GM19455 (cell line): ENCODE results near the gene USH2A.
"Not testable (repeated sequence)": the region's sequence is repeated elsewhere in the genome, so short reads cannot be mapped to it uniquely, and the experiment has no call there.

ENCODE experiments used
- ATAC-seq: cut with Tn5 transposase; IDR thresholded peaks from one replicate; pipeline ENCODE4 v1.9.1; 2021; ENCODE audit not compliant: unreplicated experiment

The USH2A gene

GRCh38 chr1:216416488-216416887 lies 6.8 kb downstream of the USH2A start:
- ATAC-seq: no peak

GRCh38 chr1:216410026-216410425 lies 13.2 kb downstream of the USH2A start:
- no peak for ATAC-seq

- ATAC-seq: no peak
Measured at GRCh38 chr1:216390956-216391355, 32.3 kb downstream of the USH2A start.

GRCh38 chr1:216389774-216390173 lies 33.5 kb downstream of the USH2A start:
- ATAC-seq: no peak

- no peak for ATAC-seq
Measured at GRCh38 chr1:216388558-216388957, 34.7 kb downstream of the USH2A start.

- ATAC-seq: no peak
Measured at GRCh38 chr1:216387782-216388181, 35.5 kb downstream of the USH2A start.

- ATAC-seq: no peak
Measured at GRCh38 chr1:216379441-216379840, 43.8 kb downstream of the USH2A start.

GRCh38 chr1:216368249-216368648 lies 55.0 kb downstream of the USH2A start:
- no peak for ATAC-seq

GRCh38 chr1:216366979-216367378 lies 56.3 kb downstream of the USH2A start:
- no peak for ATAC-seq

- ATAC-seq: no peak
Measured at GRCh38 chr1:216356945-216357344, 66.3 kb downstream of the USH2A start.

- no peak for ATAC-seq
Measured at GRCh38 chr1:216350186-216350585, 73.1 kb downstream of the USH2A start.

GRCh38 chr1:216346526-216346925 lies 76.7 kb downstream of the USH2A start:
- no peak for ATAC-seq

- not testable (repeated sequence) for ATAC-seq
Measured at GRCh38 chr1:216340542-216340941, 82.7 kb downstream of the USH2A start.

GRCh38 chr1:216332462-216332861 lies 90.8 kb downstream of the USH2A start:
- ATAC-seq: no peak

- ATAC-seq: no peak
Measured at GRCh38 chr1:216332003-216332402, 91.2 kb downstream of the USH2A start.

- no peak for ATAC-seq
Measured at GRCh38 chr1:216331211-216331610, 92.0 kb downstream of the USH2A start.

GRCh38 chr1:216330262-216330661 lies 93.0 kb downstream of the USH2A start:
- no peak for ATAC-seq

- ATAC-seq: no peak
Measured at GRCh38 chr1:216325946-216326345, 97.3 kb downstream of the USH2A start.

GRCh38 chr1:216325336-216325735 lies 97.9 kb downstream of the USH2A start:
- ATAC-seq: no peak

- ATAC-seq: no peak
Measured at GRCh38 chr1:216323344-216323743, 99.9 kb downstream of the USH2A start.

- no peak for ATAC-seq
Measured at GRCh38 chr1:216314379-216315095, 108.7 kb downstream of the USH2A start.

- ATAC-seq: no peak
Measured at GRCh38 chr1:216310776-216311175, 112.5 kb downstream of the USH2A start.

- no peak for ATAC-seq
Measured at GRCh38 chr1:216306830-216307229, 116.4 kb downstream of the USH2A start.
